Skeletal muscle satellite cell (primary cell): ENCODE results near the gene FBXO28.

ENCODE experiments used
- H3K27me3 ChIP-seq: 2 replicates; pipeline ENCODE4 v1.7.0; 2013; ENCODE audit warnings: low read length; ENCODE audit not compliant: control insufficient read depth, insufficient read depth
- H3K36me3 ChIP-seq: 2 replicates; pipeline ENCODE4 v1.7.0; 2013; ENCODE audit warnings: mild to moderate bottlenecking, control low read depth, low read length; ENCODE audit not compliant: insufficient read depth
- H3K4me1 ChIP-seq: 2 replicates; pipeline ENCODE4 v1.7.0; 2013; ENCODE audit warnings: low read length; ENCODE audit not compliant: control insufficient read depth, insufficient read depth
- H3K4me2 ChIP-seq: 2 replicates; pipeline ENCODE4 v1.7.0; 2013; ENCODE audit warnings: mild to moderate bottlenecking, low read length
- H3K4me3 ChIP-seq: 2 replicates; pipeline ENCODE4 v1.7.0; 2013; ENCODE audit warnings: low read length
- H3K9ac ChIP-seq: 2 replicates; pipeline ENCODE4 v1.7.0; 2013; ENCODE audit warnings: mild to moderate bottlenecking, low read depth, low read length, moderate library complexity
- H3K9me3 ChIP-seq: replicated peaks from 2 replicates; pipeline ENCODE4 v1.7.0; 2013; ENCODE audit warnings: mild to moderate bottlenecking, control low read depth, low read length

Gene FBXO28

GRCh38 chr1:224080115-224080774 is 33.7 kb upstream of the FBXO28 start:
- H3K4me3 ChIP-seq = no peak overlapping the region
- H3K36me3 ChIP-seq = no peaks in the 10 kb centered on the region
- no peaks in the 10 kb centered on the region for H3K27me3 ChIP-seq
- no peak overlapping the region for H3K4me2 ChIP-seq
- H3K9ac ChIP-seq = no peak overlapping the region
- H3K4me1 ChIP-seq = peaks cover 8% of the 10 kb centered on the region
- H3K9me3 ChIP-seq = no peaks in the 10 kb centered on the region

GRCh38 chr1:224081604-224082003 is 32.3 kb upstream of the FBXO28 start:
- Histone ChIP-seq H3K4me3 (no peak overlapping the region), H3K27me3 (no peaks in the 10 kb centered on the region), H3K4me1 (peaks cover 8% of the 10 kb centered on the region)

GRCh38 chr1:224082146-224082545 is 31.8 kb upstream of the FBXO28 start:
- H3K4me3 ChIP-seq = no peak overlapping the region
- H3K27me3 ChIP-seq = no peaks in the 10 kb centered on the region
- no peaks in the 10 kb centered on the region for H3K9me3 ChIP-seq
- no peak overlapping the region for H3K4me2 ChIP-seq
- H3K9ac ChIP-seq = no peak overlapping the region
- no peaks in the 10 kb centered on the region for H3K36me3 ChIP-seq
- peaks cover 8% of the 10 kb centered on the region for H3K4me1 ChIP-seq

More at GRCh38 chr1:224081604-224082003, 32.3 kb upstream of the FBXO28 start:
- no peak overlapping the region for H3K9ac ChIP-seq
- no peaks in the 10 kb centered on the region for H3K9me3 ChIP-seq
- no peaks in the 10 kb centered on the region for H3K36me3 ChIP-seq
- no peak overlapping the region for H3K4me2 ChIP-seq

GRCh38 chr1:224084867-224085266 is 29.0 kb upstream of the FBXO28 start:
- Histone ChIP-seq H3K9me3 (no peaks in the 10 kb centered on the region), H3K4me3 (no peak overlapping the region), H3K4me2 (no peak overlapping the region), H3K27me3 (no peaks in the 10 kb centered on the region), H3K36me3 (no peaks in the 10 kb centered on the region), H3K9ac (no peak overlapping the region), H3K4me1 (peaks cover 8% of the 10 kb centered on the region)

- Histone ChIP-seq H3K9ac (no peak overlapping the region), H3K9me3 (no peaks in the 10 kb centered on the region), H3K4me2 (no peak overlapping the region), H3K36me3 (no peaks in the 10 kb centered on the region), H3K27me3 (no peaks in the 10 kb centered on the region), H3K4me3 (no peak overlapping the region), H3K4me1 (peaks cover 2% of the 10 kb centered on the region)
Observed at GRCh38 chr1:224085421-224086108, 28.3 kb upstream of the FBXO28 start.

- Histone ChIP-seq H3K9me3 (no peaks in the 10 kb centered on the region), H3K36me3 (no peaks in the 10 kb centered on the region), H3K4me3 (no peak overlapping the region), H3K4me2 (no peak overlapping the region), H3K4me1 (no peaks in the 10 kb centered on the region), H3K27me3 (no peaks in the 10 kb centered on the region), H3K9ac (no peak overlapping the region)
Observed at GRCh38 chr1:224087286-224087794, 26.6 kb upstream of the FBXO28 start.

GRCh38 chr1:224089583-224089982 is 24.3 kb upstream of the FBXO28 start:
- Histone ChIP-seq H3K4me2 (no peak overlapping the region), H3K36me3 (no peaks in the 10 kb centered on the region), H3K27me3 (no peaks in the 10 kb centered on the region), H3K9ac (no peak overlapping the region), H3K4me1 (no peaks in the 10 kb centered on the region), H3K9me3 (no peaks in the 10 kb centered on the region), H3K4me3 (no peak overlapping the region)

GRCh38 chr1:224090116-224090515 is 23.8 kb upstream of the FBXO28 start:
- Histone ChIP-seq H3K4me2 (no peak overlapping the region), H3K36me3 (no peaks in the 10 kb centered on the region), H3K27me3 (peaks cover 2% of the 10 kb centered on the region), H3K4me3 (no peak overlapping the region), H3K9ac (no peak overlapping the region), H3K9me3 (no peaks in the 10 kb centered on the region), H3K4me1 (no peaks in the 10 kb centered on the region)

GRCh38 chr1:224092111-224092510 is 21.8 kb upstream of the FBXO28 start:
- Histone ChIP-seq H3K4me2 (no peak overlapping the region), H3K36me3 (no peaks in the 10 kb centered on the region), H3K9me3 (no peaks in the 10 kb centered on the region), H3K27me3 (peaks cover 21% of the 10 kb centered on the region), H3K4me1 (no peaks in the 10 kb centered on the region), H3K9ac (no peak overlapping the region), H3K4me3 (no peak overlapping the region)

GRCh38 chr1:224092601-224093000 is 21.3 kb upstream of the FBXO28 start:
- H3K4me2 ChIP-seq = no peak overlapping the region

GRCh38 chr1:224095339-224095738 is 18.6 kb upstream of the FBXO28 start:
- peaks cover 36% of the 10 kb centered on the region for H3K27me3 ChIP-seq
- H3K4me3 ChIP-seq = no peak overlapping the region
- H3K9ac ChIP-seq = no peak overlapping the region
- H3K9me3 ChIP-seq = no peaks in the 10 kb centered on the region
- H3K4me2 ChIP-seq = no peak overlapping the region
- H3K36me3 ChIP-seq = no peaks in the 10 kb centered on the region
- H3K4me1 ChIP-seq = no peaks in the 10 kb centered on the region

More at GRCh38 chr1:224092601-224093000, 21.3 kb upstream of the FBXO28 start:
- no peaks in the 10 kb centered on the region for H3K36me3 ChIP-seq
- H3K9ac ChIP-seq = no peak overlapping the region
- H3K9me3 ChIP-seq = no peaks in the 10 kb centered on the region
- H3K27me3 ChIP-seq = peaks cover 24% of the 10 kb centered on the region
- no peaks in the 10 kb centered on the region for H3K4me1 ChIP-seq
- no peak overlapping the region for H3K4me3 ChIP-seq

- Histone ChIP-seq H3K4me3 (no peak overlapping the region), H3K4me1 (no peaks in the 10 kb centered on the region), H3K36me3 (no peaks in the 10 kb centered on the region), H3K9ac (no peak overlapping the region), H3K27me3 (peaks cover 36% of the 10 kb centered on the region), H3K4me2 (no peak overlapping the region), H3K9me3 (no peaks in the 10 kb centered on the region)
Observed at GRCh38 chr1:224095867-224096266, 18.0 kb upstream of the FBXO28 start.
